Measurements from ENCODE around the gene CHN1.

CHN1 gene

DNA sequence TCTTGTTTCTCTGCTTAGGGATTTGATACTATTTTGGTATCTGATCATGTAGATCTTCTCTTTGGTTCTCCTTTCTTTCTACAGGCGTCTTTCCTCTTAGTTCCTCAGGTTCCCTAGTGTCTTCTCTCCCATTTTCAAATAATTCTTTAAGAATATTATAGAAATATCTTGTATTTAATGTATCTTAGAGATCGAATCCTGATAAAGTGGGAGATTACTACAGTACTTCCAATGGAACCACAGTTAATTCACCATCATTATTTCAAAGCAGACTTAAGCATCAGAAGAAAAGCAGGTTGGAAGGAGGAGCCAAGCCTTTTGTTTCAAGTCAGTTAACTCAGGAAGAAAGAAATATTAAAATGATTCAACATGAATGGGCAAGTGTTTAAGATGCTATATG is 1.1 kb upstream of the CHN1 start:
- peak overlapping the region; percentile 84 to 87 (median 87) for H3K4me3 Mint-ChIP-seq
- no peaks in the 10 kb centered on the region for H3K9me3 Mint-ChIP-seq
- no peaks in the 10 kb centered on the region for H3K36me3 Mint-ChIP-seq (ENCODE audit: low read depth)
- H3K4me1 Mint-ChIP-seq: peaks cover 8% of the 10 kb centered on the region
- TF ChIP-seq, protein P1, sequence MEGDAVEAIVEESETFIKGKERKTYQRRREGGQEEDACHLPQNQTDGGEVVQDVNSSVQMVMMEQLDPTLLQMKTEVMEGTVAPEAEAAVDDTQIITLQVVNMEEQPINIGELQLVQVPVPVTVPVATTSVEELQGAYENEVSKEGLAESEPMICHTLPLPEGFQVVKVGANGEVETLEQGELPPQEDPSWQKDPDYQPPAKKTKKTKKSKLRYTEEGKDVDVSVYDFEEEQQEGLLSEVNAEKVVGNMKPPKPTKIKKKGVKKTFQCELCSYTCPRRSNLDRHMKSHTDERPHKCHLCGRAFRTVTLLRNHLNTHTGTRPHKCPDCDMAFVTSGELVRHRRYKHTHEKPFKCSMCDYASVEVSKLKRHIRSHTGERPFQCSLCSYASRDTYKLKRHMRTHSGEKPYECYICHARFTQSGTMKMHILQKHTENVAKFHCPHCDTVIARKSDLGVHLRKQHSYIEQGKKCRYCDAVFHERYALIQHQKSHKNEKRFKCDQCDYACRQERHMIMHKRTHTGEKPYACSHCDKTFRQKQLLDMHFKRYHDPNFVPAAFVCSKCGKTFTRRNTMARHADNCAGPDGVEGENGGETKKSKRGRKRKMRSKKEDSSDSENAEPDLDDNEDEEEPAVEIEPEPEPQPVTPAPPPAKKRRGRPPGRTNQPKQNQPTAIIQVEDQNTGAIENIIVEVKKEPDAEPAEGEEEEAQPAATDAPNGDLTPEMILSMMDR (IDR thresholded peaks at IDR 0.05; ENCODE audit: unreplicated experiment in 3 of 3): no peak
- peak overlapping the region; percentile 26 to 82 (median 38) for H3K27ac Mint-ChIP-seq
- H3K27me3 Mint-ChIP-seq (ENCODE audit: low read depth): peaks cover 31% of the 10 kb centered on the region

DNA sequence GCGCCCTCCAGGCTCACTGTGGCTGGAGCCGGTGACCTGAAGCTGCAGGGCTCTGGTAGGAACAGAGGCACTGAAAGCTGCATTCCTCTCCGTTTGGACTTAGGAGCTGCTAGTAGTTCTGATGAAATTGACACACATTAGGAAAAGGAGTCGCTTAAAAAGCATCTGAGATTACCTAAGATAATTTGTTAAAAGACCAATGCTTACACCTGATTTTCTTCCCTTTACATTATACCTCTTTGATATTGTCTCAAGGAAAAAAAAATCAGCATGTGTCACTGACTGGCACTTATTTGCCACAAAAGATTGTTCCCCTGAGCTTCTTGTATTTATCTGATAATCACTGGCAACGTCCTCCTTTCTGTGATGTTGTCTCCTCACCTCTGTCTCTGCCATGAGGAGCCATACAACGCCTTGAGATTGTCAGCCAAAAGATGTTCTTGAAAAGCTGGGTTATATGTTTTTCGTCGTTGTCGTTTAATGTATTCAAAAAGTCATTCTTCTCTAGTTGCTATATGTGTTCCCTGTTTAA is 618 bp upstream of the CHN1 start:
- Mint-ChIP-seq H3K27me3 (ENCODE audit: low read depth) (peaks cover 31% of the 10 kb centered on the region), H3K4me1 (peaks cover 8% of the 10 kb centered on the region), H3K27ac (peak overlapping the region; percentile 26 to 82 (median 38)), H3K9me3 (no peaks in the 10 kb centered on the region), H3K36me3 (ENCODE audit: low read depth) (no peaks in the 10 kb centered on the region), H3K4me3 (peak overlapping the region; percentile 84 to 87 (median 87))
- TF ChIP-seq, protein P1 (IDR thresholded peaks at IDR 0.05; ENCODE audit: unreplicated experiment in 3 of 3): no peak

DNA sequence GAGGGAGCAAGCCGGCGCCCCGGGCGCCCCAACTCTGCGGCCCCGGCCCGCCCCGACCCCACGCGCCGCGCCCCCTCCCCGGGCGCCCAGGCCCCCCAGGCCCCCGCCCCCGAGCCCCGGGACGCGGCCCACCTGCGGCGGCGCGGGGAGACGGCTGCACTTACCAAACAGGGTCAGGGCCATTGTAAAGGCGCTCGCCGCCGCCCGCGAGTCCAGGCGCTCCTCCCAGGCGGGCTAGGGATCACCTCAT is 526 bp downstream of the CHN1 start:
- TF ChIP-seq, protein P1 (IDR thresholded peaks at IDR 0.05; ENCODE audit: unreplicated experiment in 3 of 3): no peak
- Mint-ChIP-seq H3K4me1 (peaks cover 8% of the 10 kb centered on the region), H3K36me3 (ENCODE audit: low read depth) (no peaks in the 10 kb centered on the region), H3K4me3 (peak overlapping the region; percentile 95 to 98 (median 97)), H3K27ac (peak overlapping the region in 2 of 3 experiments; percentile 90 to 93), H3K27me3 (ENCODE audit: low read depth) (peaks cover 28% of the 10 kb centered on the region), H3K9me3 (no peaks in the 10 kb centered on the region)

DNA sequence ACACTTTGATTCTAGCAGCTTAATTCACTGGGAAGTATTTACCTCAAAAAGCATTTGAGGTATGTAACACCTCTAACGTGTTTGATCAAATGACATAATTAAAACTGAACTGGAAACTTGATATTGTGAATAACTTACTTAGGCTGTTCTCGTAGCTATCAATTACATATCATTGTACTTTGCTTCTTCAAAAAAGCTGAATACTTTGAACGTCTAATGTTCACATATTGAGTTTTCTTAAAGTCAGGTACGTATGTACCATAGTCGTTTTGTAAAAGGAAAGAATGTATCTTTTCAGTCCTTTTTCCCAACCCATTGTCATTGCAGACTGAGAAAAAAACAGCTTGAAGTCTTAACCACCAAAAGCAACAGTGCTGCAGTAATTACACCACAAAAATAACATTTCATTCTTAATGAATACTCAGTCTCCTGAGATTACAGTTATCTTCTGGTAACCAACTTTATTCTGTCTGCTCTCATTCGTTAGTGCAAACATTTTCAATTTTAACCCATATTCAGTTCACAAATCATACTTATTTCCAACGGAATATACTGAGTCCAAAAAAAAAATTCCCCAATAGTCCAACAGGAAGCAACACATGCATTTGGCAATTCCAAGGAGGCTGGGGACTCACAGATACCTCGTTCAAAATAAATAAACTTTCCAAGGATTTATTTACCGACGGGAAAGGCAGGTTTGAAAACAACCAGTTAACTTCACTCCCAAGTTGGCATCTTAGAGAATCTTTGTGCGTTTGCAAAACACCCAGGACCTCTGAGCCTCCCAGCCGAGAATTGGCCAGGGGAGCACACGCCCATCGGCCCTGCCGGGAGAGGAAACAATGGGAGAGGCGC is 1.1 kb downstream of the CHN1 start:
- Mint-ChIP-seq H3K27ac (peak overlapping the region; percentile 45 to 93 (median 90)), H3K27me3 (ENCODE audit: low read depth) (peaks cover 23% of the 10 kb centered on the region), H3K4me3 (peak overlapping the region; percentile 95 to 98 (median 97)), H3K36me3 (ENCODE audit: low read depth) (no peaks in the 10 kb centered on the region), H3K4me1 (peaks cover 8% of the 10 kb centered on the region), H3K9me3 (no peaks in the 10 kb centered on the region)
- TF ChIP-seq, protein P1 (IDR thresholded peaks at IDR 0.05; ENCODE audit: unreplicated experiment in 3 of 3): no peak

GRCh38 chr2:175002547-175003274 is 2.5 kb downstream of the CHN1 start:
- no peaks in the 10 kb centered on the region for H3K36me3 Mint-ChIP-seq (ENCODE audit: low read depth)
- H3K27me3 Mint-ChIP-seq (ENCODE audit: low read depth): peaks cover 20% of the 10 kb centered on the region
- TF ChIP-seq, protein P1 (IDR thresholded peaks at IDR 0.05; ENCODE audit: unreplicated experiment in 3 of 3): no peak
- H3K27ac Mint-ChIP-seq: peak overlapping the region; percentile 26 to 57 (median 33)
- H3K9me3 Mint-ChIP-seq: no peaks in the 10 kb centered on the region
- peaks cover 14% of the 10 kb centered on the region for H3K4me1 Mint-ChIP-seq
- H3K4me3 Mint-ChIP-seq: peak overlapping the region; percentile 31 to 97 (median 41)
